Posterior vena cava (tissue), 2 donors: ENCODE results near the gene EFCAB5. TPM values are rescaled to one million over a fixed set of nuclear protein-coding genes. Genes with fewer than 3 reads are reported as not detected.
"Not testable (repeated sequence)": the region's sequence is repeated elsewhere in the genome, so short reads cannot be mapped to it uniquely, and the experiment has no call there.

ENCODE experiments used
- DNase-seq: peaks from one replicate; pipeline ENCODE4 v3.0.0-alpha.2; 2020; ENCODE audit warnings: low spot score
- intact Hi-C, 2 donors: fragments of 100-400 bp; cut with DNase I; formaldehyde crosslinking; loops; one replicate each; pipeline versions ENCODE4 v1.14.1 to v1.14.2; 2022 to 2023
- microRNA-seq, 2 donors: library from miRNA; unstranded; fragments of <30 nt; microRNA quantifications; one replicate each; pipeline ENCODE4 v1.2.0, GENCODE V29; 2020 to 2021; ENCODE audit warnings: borderline microRNAs expressed in 2 of 2
- total RNA-seq, 2 donors: library from RNA; stranded (reverse); fragmentation: NEBNext Ultra II Directional; extraction: Animal tissue kit (Norgen Biotek cat#: 25700); gene quantifications; one replicate each; pipeline ENCODE4 v1.2.1, GENCODE V29; 2021
- donor health status: DM: yes; HTN: yes; CAD: no.
- donor health status: DM: yes; HTN: yes; CAD: no.

Gene EFCAB5
- total RNA-seq, 2 donors from 2014 or later, result 0.14 to 1.2 TPM

DNA sequence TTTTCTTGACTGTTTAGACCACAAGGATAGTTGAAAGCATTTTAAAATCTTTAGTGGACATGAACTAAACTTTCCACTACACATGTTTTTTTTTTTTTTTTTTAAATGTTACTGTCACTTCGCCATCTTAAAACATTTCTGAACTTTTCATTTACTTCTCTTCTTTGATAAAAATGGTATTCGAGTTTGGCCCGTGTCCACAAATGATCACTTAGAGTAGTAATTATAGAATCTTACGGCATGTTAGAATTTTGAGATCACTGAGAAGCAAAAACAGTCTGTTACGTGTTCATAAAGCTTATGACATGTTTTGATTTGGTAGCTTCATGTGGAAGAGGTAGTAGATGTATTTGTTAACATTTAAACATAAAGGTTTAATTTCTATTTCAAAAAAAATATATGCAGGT lies 176.2 kb downstream of the EFCAB5 start:
- no peak for DNase-seq
- intact Hi-C loops, result no loop called here

DNA sequence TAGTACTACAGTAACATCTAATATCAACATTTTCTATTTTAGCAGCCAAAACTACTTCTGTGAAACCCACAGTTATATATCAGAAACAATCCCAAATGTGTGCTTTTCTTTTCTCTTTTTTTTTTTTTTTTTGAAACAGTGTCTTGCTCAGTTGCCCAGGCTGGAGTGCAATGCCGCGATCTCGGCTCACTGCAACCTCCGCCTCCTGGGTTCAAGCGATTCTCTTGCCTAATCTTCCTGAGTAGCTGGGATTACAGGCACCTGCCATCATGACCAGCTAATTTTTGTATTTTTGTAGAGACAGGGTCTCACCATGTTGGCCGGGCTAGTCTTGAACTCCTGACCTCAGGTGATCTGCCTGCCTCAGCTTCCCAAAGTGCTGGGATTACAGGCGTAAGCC lies 177.2 kb downstream of the EFCAB5 start:
- DNase-seq, intact Hi-C loops: not testable (repeated sequence)

DNA sequence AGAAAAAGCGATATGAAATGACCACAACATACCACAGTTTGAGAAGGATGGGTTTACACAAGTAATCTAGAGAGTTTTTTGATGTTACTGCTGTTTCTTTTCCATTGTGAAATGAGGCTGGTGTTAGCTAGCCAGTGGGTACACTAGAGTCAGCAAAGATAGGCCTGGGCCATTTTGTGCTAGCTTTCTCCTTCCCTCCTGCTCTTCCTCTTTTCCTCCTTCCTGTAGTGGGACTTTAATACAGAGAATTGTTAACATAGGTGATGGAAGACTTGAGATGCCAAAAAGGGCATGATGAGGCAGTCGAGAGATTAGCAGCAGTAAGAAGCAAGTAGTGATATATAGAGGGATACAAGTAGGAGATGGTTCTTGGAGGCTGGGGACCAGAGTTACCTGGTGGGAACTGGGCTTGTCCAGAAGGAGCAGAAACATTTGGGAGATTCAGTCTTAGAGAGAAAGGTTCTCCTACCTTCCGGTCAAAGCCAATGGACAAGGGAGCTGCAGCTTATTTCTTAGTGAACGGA lies 182.9 kb downstream of the EFCAB5 start:
- intact Hi-C loops, result loop anchor here in 1 of 2 donors (10.0 kb wide), 1 partner anchor 150 kb away; no protein-coding TSS in a partner anchor
- DNase-seq, result no peak

DNA sequence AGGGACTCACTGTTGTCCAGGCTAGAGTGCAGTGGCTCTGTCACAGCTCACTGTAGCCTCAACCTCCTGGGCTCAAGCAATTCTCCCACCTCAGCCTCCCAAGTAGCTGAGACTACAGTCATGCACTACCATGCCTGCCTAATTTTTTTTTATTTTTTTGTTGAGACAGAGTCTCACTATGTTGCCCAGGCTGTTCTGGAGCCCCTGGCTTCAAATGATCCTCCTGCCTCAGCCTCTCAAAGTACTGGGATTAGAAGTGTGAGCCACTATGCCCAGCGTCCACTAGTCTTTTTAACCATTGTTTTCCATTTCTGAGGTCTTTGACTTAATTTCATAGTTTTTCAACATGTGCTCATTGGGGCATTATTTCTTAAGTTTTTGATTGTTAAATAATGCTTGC lies 188.7 kb downstream of the EFCAB5 start:
- DNase-seq, result no peak
- intact Hi-C loops, result no loop called here

DNA sequence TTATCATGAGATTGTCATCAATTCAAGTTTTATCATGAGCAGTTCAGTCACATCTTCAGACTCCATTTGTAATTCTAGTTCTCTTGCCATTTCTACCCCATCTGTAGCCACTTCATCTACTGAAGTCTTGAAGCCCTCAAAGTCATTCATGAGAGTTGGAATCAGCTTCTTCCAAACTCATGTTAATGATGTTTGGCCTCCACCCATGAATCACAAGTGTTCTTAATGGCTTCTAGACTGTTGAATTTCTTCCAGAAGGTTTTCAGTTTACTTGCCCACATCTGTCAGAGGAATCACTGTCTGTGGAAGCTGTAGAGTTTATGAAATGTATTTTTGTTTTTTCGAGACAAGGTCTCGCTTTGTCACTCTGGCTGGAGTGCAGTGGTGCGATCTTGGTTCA lies 191.2 kb downstream of the EFCAB5 start:
- no peak for DNase-seq
- intact Hi-C loops, result no loop called here

DNA sequence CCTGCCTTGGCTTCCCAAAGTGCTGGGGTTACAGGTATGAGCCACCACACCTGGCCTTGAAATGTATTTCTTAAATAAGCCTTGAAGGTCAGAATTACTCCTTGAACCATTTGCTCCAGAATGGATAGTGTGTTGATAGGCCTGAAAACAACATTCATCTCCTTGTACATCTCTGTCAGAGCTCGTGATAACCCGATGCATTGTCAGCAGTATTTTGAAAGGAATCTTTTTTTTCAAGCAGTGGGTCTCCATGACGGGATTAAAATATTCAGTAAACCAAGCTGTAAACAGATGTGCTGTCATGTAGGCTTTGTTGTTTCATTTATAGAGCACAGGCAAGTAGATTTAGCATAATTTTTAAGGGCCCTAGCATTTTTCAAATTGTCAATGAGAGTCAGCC lies 191.8 kb downstream of the EFCAB5 start:
- intact Hi-C loops, result no loop called here

DNA sequence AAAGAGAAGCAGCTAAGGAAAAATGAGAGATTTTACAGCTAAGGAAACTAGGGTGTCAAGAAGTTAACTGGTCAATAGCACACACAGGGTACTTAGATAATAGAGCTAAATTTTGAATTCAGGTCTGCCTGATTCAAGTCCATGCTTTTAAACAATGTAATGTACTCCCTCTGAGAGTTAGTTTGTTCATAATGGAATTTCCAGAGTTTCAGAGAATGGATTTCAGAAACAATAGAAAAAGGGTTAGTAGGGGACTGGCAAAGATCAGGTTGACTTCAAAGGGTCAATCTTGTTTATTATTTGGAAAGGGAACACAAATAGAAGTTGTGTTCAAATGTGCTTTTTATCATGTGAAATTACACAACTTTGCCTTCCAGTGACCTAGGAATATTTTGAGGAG lies 193.1 kb downstream of the EFCAB5 start:
- intact Hi-C loops, result no loop called here
- DNase-seq, result no peak

More for the DNA sequence above, 191.8 kb downstream of the EFCAB5 start:
- DNase-seq, result no peak

DNA sequence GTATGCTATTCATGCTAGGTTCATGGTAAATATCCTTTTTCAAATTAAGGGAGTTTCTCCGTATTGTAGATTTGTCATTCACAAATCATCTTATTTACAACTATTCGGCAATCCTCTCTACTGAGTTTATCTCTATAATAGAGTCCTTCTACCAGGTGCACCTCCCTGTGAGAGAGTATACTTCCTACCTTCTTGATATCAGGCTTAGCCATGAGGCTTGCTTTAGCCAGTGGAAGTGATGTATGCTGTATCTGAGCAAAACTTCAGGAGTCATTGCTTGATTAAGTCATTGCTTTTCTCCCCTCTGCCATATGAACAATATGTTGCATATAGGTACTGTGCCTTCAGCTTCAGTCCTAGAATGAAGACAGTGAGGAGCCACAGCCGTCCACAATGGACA lies 195.7 kb downstream of the EFCAB5 start:
- intact Hi-C loops, result no loop called here
- no peak for DNase-seq

DNA sequence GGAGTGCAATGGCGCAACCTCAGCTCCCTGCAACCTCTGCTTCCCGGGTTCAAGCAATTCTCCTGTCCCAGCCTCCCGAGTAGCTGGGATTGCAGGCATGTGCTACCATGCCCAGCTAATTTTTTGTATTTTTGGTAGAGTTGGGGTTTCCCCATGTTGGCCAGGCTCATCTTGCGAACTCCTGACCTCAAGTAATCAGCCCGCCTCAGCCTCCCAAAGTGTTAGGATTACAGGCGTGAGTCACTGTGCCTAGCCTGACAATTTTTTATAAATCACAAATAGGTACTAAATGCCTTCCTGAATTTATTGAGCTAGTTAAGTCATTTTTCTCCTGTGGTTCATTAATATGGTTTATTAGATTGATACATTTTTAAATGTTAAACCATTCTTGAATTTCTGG lies 206.4 kb downstream of the EFCAB5 start:
- DNase-seq, intact Hi-C loops: not testable (repeated sequence)

DNA sequence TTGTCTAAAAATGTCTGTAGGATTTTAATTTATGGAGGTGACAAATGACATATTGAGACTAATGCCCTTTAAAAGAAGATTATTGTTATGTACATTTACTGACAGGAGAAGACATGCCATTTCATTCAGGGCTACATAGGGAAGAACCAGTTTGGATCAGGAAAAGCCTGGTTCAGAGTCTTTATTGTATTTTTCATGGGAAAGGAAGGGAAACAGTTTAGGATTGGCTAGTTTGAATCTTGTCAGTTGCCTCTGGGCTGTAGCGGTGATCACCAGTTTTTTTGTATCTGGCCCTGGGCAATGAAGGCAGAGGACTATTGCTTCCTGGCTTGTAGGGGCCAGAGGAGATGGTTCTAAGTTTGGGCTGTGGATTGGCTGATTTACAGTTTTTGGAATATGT lies 206.9 kb downstream of the EFCAB5 start:
- DNase-seq, result no peak
- intact Hi-C loops, result no loop called here

DNA sequence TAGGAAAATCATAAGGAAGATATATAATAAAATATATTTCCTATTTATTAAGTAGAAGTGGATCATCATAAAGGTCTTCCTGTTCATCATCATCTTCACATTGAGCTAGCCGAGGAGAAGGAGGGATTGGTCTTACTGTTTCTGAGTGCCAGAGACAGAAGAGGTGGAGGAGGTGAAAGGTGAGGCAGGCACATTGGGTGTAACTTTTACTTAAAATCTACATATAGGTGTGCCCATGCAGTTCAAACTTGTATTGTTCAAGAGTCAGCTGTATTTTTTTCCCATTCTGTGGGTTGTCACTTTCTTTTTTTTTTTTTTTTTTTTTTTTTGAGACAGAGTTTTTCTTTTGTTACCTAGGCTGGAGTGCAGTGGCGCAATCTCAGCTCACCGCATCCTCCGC lies 210.0 kb downstream of the EFCAB5 start:
- no peak for DNase-seq
- intact Hi-C loops, result no loop called here

DNA sequence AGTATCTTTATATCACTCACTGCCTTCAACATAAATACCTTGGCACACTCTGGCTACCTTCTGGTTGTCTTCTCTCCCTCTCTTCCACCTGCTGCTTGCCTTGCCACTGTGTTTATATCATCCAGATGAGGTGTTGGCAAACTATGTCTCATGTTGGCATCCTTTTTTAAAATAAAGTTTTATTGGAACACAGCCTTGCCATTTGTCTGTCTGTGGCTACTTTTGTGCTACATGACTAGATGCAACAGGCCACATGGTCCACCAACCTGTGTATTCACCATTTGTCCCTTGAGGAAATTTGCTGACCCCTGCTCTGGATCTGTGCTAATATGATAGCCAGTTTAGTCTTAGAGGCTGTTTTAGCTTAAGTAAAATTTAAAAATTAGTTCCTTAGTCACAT lies 212.0 kb downstream of the EFCAB5 start:
- intact Hi-C loops, result no loop called here
- DNase-seq, result no peak

DNA sequence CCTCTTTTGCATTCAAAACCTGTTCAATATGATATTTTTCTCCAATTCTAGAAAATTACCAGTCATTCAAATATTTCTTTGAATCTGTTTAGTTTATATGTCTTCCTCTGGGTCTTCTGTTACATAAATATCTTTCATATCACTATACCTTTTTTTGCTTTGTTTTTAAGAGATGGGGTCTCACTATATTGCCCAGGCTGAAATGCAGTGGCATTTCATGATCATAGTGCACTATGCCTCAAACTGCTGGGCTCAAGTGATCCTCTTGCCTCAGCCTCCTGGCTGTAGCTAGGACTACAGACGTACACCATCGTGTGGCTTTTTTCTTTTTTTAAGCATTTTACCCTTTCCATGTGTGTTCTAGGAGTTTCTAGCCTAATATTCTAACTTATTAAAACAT lies 214.0 kb downstream of the EFCAB5 start:
- intact Hi-C loops, result no loop called here
- no peak for DNase-seq

Small RNA genes lying within 50 kb of the gene (microRNA-seq; reads per million reads assigned to microRNA genes)
- gene MIR423, result 0 reads per million in 2 donors

Other genes starting within 250 kb of the EFCAB5 start
- gene SSH2, start 11.4 kb upstream of the EFCAB5 start, total RNA-seq, result 10 to 100 TPM; 26.0 to 33.3 TPM
- 10 to 100 TPM; 42.5 to 62.9 TPM for gene NSRP1, start 175.2 kb downstream of the EFCAB5 start, total RNA-seq